Bone marrow (tissue), 2 donors: ENCODE data around the gene CYP46A1.

Experiments
- DNase-seq, 2 donors: peaks; one replicate each; lab custom pipeline; 2025; lab: John Stamatoyannopoulos, UW

Gene CYP46A1

DNA sequence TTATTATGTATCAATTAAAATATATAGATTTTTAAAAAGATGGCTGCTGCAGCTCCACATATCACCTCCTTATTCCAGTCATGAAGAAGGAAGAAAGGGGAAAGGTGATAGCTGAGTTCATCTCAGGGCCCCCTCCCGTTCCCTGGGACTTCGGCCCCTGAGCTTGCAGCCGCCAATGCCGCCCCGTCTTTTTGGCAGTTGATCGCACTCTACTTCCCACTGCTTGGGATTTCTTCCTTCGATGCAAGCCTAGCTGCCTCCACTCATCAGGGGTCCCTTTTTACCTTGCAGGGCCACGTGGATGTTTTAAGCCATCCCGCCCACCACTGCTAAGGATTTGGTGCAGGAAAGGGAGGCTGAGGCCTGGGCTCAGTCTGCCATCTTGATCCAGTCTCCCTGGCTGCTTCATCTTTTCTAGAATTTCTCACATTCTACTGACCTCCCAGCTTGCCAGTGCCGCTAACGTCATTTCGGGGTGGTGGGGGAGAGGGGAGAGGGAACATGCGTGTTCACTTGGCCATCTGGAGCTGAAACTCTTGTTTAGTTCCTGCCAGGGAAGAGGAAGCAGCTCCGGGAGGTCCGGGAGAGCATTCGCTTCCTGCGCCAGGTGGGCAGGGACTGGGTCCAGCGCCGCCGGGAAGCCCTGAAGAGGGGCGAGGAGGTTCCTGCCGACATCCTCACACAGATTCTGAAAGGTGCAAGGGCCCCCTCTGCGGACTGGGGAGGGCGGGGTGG, 31.3 kb downstream of the CYP46A1 start:
- no peak for DNase-seq

DNA sequence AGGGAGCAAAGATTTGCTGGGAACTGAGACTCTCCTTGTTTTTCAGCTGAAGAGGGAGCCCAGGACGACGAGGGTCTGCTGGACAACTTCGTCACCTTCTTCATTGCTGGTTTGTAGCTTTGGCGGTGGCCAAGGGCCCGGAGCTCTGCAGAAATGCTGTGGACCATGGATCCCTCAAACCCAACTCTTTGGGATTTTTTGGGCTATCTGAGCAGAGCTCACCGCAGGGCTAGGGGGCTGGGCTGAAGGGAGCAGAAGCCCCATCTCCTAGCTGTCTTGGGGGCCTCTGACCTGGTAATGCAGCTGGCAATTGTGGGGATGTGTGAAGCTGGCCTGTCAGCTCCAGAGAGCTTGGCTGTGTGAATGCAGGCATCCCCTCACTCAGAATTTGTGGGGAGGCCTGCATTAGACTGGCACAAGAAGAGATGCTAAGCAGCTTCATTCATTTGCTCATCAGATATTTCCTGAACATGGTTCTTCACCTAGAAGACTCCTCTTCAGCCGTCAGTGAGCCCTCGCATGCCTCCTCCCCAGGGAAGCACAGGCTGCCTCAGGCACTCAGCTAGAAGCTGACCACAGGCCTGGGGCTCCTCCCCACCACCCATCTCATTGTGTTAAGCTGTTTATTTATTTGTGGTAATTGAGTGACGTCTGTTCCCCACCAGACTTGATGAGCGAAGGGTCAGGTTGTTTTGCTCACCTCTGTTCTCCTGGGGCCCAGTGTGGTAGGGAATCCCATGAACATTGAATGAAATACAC, 32.2 kb downstream of the CYP46A1 start:
- no peak for DNase-seq

DNA sequence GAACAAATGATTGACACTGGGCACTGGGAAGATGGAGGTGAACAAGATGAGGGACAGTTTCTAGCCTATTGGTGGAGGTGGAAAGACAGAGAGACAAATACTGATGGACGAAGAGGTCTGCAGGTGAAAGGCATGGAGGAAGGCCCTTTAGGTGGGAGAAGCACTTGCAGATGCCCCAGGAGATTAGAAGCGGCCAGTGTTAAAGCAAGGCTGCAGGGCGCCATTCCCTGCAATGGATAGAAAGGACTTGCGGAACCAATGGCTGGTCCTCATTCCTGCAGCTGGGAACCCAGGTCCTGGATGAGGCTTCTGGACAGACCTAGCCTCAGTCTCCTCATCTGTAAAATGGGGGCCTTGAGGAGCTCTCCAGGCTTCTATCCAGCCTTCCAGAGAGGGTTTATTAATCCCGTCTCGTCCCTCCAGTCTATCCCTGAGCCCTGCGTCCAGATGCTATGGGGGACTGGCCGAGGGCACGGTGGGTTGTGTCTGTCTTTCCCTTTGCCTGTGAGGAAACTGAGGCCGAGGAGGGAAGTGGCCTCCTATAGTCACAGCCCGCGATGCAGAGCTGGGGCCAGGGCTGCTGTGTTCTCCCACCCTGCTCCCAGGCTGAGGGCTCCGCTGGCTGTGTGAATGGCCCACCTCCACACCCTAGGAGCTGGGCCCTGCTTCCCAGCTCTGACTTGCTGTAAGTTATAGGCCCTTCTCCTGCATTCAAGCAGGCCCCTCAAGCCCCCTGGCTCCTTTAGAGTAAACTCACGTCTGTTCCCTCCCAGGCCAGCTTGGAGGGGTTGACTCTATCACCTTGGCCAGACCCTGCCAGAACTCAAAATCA, 33.0 kb downstream of the CYP46A1 start:
- no peak for DNase-seq

DNA sequence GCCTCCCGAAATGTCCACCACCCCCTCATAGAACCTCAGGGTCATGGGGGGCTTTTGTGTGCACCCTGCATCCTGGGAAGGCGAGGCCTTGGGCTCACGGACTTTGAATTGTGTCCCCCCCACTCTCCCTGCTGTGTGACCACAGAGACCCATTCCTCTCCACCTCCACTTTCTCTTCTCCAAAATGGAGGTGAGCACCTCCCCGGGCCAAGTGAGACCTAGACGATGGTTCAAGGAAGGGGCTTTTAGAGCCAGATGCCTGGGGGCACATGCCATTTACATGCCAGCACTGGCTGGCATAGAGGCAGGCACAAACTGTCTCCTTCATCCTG, 33.5 kb downstream of the CYP46A1 start:
- DNase-seq, result no peak

DNA sequence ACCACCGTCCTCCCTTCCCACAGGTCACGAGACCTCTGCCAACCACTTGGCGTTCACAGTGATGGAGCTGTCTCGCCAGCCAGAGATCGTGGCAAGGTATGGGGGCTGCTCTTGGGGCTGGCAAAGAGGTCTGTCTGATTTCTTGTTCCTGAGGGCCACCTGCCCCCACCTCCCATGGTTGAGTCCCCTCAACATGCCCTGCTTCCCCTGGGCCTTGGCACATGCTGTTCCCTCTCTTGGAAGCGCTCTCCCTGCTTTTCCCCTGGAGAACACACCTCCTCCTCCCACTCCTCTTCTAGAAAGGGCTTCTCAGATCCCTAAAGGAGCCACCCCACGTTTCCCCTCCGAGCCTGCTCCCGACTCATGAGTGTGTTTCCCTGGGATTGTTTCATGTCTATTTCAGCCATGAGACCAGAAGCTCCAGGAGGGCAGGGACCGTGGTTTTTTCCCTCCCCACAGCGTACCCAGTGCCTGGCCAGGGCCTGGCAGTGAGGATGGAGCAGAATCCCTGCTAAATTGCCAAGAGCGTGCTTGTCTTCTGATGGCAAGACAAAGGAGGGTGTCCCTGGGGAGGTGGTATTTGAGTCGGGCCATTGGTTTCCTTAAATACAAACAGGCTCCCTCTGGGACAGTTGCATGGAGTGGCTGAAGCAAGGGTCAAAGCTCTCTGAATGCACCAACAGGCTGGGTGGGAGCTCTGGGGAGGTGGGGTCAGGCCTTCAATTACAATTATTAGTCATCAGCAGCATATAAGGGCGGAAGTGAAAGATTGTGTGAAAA, 34.1 kb downstream of the CYP46A1 start:
- no peak for DNase-seq

DNA sequence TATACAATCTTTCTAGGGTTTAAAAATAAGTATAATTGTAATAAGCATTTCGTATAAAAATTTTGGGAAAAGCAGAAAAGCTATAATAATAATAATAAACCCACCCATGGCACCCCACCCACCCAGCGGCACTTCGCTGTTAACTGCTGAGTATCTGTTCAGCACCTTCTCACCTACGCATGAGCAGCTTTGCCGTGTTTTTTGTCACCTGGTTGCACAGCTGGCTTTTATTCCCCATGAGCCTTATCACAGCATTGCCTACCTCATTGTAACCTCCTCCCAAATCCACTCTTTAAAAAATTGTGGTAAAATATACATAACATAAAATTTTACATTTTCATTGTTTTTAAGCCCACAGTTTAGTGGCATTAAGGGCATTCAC, 34.7 kb downstream of the CYP46A1 start:
- DNase-seq, result no peak

DNA sequence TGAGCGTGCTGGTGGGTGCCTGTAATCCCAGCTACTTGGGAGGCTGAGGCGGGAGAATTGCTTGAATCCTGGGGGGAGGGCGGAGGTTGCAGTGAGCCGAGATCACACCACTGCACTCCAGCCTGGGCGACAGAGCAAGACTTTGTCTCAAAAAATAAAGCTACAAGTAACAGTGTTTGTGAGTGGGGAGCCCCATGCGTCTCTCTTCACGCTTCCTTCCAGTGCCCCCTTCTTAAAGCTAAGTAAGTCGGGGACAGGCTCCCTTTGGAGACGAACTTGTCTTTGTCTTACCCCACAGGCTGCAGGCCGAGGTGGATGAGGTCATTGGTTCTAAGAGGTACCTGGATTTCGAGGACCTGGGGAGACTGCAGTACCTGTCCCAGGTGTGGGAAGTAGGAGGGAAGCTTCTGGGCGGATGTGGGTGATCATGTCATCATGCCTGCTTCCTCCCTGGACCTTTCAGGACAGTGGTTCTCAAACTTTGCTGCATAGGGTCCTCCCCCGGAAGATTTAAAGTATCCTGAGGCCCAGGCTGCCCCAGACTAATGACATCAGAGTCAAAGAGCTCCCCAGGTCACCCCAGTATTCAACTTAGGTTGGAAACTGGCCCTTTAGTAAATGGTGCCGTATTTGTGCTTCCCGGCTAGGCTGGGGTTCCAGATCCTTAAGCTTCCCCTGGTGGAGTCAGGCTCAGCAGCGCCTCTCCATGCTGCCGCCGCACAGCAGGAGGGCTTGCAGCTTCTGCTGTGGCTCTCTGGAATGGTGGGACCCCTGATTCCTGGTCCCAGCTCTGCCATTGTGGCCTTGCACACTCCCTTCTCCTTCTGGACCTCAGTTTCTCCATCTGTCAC, 37.1 kb downstream of the CYP46A1 start:
- no peak for DNase-seq

DNA sequence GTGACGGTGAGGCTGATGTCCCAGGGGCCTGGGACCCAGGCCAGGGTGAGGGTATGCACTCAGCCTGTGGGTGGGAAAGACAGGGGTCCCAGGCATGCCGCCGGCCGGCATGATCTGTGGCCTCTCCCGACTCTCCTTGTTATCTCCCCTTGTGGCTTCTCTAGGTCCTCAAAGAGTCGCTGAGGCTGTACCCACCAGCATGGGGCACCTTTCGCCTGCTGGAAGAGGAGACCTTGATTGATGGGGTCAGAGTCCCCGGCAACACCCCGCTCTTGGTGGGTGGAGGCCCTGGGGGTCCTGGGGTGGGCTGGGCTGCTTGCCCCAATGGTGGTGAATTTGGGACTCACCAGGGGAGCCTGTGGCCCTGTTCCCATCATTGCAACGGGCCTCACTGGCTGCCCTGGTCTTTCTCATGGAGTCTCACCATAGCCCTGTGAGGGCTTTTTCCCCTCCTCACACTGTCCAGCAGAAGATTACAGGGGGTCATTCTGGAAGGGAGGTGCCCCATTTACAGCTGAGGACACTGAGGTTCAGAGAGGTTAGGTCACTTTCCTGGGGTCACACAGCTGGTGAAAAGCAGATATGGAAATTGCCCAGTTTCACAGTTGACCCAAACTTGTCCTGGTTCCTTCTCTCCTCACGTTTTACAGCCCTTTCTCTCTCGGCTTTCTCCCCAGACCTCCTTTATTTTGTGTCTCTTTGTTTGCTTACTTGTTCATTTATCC, 37.9 kb downstream of the CYP46A1 start:
- no peak for DNase-seq

DNA sequence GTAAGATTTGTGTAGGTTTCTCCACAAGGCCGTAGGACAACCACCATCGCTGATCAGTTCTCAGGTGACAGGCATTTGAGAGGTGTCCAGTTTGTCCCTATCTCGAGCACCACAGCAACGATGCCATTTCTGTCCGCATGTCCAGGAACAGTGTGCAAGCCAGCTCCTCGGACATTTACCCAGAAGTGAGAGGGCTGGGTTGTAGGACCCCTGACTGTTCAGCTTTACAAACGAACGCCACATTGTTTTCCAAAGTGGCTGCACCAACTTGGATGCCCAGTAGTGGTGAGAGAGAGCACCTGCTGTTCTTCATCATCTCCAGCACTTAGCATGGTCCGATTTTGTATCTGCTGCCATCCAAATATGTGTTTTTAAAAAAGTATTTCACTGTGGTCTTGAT, 38.6 kb downstream of the CYP46A1 start:
- no peak for DNase-seq

DNA sequence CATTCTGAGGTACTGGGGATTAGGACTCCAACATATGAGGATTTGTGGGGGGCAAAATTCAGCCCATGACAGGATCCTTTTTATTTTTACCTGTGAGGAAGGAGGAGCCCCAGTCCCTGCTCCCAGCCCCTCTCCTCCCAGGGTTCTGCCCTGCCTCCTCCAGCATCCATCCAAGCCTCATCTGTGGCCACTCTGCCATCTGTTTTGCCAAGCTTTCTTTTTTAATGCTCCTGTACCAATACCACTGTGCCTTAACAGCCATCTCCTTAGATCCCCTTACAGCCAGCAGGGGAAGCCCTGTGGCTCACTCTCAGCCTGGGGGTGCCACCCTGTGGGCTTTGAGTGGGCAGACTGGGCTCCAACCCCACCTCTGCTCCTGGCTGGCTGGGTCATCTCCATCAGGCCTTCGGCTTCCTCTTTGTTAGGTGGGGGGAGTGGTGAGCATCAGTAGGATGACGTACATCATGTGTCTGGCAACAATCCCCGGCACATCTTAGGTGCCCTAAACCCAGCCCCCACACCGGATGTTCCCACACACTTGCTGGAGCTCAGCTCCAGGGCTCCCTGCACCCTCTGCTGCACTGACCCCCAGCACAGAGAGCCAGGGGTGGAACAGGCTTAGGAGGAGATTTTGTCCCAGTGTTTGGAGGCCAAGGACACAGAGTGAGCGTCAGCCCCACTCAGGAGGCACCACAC, 40.2 kb downstream of the CYP46A1 start:
- DNase-seq, result no peak

DNA sequence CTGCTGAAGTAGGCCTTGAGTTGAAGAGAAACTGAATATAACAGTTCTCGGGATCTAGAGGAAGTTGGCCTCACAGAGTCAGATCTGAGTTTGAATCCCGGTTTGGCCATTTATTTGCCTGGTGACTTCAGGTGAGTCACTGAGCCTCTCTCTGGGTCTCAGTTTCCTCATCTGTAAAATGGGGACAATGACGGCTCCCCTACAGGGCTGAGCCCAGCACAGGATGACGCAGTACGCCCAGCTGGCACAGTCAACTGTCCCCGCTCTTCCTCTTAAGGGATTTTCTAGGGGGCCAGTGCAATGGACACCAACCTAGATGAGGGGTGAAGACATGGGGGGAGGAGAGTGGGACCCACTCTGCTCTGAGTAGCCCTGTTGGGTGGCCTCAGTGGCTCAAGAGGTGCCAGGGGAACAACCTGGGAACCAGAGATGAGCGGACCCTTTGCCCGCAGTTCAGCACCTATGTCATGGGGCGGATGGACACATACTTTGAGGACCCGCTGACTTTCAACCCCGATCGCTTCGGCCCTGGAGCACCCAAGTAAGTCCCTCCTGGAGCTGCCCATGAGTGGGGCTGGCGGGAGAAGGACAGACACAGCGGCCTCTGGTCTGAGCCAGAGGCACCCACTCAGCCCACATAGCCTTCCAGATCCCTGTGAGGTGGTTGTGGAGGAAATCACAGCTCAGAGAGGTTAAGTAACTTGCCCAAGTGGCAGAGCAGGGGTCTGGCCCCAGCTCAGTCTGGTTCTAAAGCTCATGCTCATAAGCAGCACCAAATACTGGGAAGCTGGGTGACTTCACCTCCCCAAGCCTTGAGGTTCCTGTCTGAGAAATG, 41.1 kb downstream of the CYP46A1 start:
- no peak for DNase-seq

DNA sequence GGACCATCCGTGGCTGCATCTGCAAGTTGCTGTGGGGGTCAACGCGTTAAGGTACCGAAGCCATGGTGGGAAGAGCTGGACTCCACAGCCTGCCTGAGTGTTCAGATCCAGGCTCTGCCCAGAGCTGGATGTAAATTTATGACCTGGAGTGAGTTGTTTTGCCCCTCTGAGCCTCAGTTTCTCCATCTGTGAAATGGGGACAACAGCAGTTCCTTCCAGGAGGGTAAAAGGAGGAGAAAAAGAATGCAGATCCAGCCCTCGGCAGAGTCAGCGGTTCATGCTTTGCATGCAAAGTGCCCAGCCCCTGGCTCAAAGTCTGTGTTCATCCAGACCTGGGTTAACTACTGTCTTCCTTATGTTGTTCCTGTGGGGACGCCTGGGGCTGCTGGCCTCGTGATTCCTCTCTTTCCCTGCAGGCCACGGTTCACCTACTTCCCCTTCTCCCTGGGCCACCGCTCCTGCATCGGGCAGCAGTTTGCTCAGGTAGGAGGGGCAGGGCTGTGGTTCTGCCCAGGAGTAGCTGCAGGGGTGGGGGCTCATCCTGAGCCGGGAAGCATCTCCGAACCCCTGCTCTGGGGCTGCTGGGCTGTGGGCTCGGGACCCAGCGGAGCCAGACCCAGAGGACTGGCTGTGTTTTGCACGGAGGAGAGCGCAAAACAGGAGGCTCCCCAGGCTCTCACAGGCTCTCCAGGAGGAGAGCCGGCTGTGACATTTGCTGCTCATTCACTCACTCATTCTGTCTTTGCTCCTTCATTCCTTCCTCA, 41.9 kb downstream of the CYP46A1 start:
- no peak for DNase-seq

DNA sequence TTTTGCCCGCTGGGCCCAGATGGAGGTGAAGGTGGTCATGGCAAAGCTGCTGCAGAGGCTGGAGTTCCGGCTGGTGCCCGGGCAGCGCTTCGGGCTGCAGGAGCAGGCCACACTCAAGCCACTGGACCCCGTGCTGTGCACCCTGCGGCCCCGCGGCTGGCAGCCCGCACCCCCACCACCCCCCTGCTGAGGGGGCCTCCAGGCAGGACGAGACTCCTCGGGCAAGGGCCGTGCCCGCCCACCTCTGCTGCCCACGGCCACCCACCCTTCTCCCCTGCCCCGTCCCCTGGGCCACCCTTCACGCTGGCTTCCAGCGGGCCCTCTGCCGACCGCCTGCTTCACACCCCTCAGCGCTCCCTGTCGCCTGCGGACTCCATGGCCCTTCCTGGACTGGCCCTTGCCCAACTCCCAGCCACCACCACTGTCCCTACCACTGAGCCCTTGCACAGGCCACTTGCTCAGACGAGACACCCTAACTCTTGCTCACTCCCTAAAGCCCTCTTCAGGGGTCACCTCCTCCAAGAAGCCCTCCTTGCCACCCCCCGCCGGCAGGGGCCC, 42.5 kb downstream of the CYP46A1 start:
- no peak for DNase-seq

DNA sequence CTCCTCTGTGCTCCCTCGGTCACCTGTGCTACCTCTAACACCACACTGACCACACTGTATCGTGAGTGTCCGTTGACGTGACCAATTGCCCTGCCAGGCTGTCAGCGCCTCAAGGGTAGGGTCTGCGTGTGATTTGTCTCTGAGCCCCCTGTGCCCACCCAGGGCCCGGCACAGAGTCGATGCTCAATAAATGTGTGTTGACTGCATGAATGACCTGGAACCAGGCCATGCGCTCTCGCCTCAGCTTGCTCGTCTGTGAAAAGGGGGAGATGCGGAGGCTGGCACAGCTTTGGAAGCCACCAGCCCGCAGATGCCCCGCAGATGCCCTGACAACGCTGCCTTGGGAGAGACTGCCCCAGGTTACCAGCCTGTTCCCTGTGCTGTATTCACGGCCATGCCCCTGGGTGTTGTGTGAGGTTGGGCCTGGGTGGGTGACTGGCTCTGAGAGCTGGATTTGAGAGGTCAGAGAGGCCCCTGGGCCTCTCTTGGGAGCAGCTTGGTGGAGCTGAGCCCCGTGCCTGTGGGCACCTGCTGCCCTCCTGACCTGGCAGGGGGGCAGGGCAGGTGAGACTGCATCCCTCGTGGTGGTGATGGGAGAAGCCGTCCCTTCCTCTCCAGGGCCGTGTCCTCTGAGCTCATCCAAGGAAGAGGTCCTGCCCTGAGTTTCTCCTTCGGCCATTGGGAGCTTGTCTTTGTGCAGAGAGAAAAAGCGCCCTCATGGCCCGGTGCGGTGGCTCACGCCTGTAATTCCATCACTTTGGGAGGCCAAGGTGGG, 43.2 kb downstream of the CYP46A1 start:
- no peak for DNase-seq

DNA sequence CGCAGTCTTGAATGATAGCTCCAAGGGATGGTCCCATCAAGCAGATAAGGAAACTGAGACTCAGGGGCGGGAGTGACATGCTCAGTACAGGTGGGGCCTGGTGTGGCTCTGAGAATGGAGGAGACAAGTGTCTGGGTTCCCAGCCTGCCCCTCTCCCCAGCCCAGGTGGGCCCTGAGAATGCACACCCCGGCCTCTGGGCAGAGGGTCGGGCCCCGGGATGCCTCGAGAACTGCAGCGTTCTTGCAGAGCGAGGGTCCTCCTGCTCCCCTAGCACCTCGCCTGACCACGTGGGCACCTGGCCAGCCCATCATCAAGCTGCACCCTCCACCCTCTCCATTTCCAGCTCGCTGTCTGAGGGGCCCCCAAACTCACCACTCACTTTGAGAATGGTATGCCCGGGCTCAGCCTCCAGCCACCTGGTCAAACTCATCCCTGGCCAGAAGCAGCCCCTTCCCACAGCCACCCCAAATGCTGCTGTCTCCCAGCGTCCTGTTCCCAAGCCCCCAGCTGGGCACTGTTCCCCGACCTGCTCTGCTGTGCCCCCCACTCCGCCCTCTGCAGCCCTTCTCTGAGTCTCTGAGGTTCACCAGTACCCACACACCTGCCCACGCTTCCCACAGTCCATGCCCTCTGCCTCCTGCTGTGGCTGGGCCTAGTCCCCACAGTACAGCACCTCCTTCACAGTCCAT, 44.3 kb downstream of the CYP46A1 start:
- DNase-seq, result no peak

DNA sequence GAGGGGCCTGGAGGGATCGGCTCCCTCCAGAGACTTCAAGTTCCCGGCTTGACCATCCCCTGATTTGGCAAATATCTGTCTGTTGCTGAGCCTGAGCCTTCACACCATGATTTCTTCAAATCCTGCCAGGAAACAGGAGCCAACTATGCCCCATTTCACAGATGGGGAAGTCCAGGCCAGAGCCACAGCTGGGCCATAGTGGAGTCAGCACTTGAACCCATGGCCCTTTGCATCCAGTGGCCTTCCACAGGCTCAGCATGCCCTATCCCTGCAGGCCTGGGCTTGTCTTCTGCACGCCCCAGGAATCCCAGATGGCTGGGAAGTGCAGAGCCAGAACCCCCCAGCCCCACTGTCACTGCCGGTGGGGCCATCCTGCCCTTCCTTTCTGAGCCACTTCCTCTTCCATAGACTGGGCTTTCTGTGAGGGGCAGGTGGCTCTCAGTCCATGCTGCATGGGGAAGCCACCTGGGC, 44.9 kb downstream of the CYP46A1 start:
- no peak for DNase-seq
